Esophagus muscularis mucosa (tissue), 3 donors: ENCODE measurements around the gene STOX2.

Source experiments
- POLR2A ChIP-seq: fragments of 450-650 bp; IDR thresholded peaks from one replicate; pipeline ENCODE4 v1.6.1; 2017; ENCODE audit warnings: antibody characterized with exemption, moderate library complexity, mild to moderate bottlenecking, low read depth
- TF ChIP-seq, protein P1 (sequence below), 3 experiments: fragments of 200-600 bp in 2 of 3; fragments of 450-650 bp in 1 of 3; sonication (generic) in 2 of 3; IDR thresholded peaks; one replicate each; pipeline ENCODE4 v1.5.1; 2017 to 2019; ENCODE audit warnings: antibody characterized with exemption in 3 of 3, mild to moderate bottlenecking in 2 of 3, moderate library complexity in 1 of 3

DNA sequence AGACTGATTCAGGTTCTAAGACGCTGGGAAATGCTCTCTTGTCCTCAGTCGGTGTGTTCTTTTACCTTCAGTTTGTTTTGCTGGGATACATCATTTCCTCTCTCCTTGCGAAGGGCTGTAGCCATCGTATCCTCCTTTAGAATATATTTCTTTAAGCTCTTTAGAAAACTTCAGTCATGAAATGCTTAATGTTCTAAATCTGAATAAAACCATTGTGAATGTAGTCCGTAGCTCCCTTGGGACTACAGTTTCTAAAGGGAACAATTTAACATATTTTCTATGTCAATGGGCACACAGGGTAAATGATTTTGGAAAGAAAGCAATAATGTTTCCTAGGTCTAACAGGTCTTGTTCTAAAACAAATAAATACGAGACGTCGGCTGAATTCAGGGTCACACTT, 40.6 kb downstream of the STOX2 start:
- no peak for TF ChIP-seq POLR2A
- TF ChIP-seq, protein P1, sequence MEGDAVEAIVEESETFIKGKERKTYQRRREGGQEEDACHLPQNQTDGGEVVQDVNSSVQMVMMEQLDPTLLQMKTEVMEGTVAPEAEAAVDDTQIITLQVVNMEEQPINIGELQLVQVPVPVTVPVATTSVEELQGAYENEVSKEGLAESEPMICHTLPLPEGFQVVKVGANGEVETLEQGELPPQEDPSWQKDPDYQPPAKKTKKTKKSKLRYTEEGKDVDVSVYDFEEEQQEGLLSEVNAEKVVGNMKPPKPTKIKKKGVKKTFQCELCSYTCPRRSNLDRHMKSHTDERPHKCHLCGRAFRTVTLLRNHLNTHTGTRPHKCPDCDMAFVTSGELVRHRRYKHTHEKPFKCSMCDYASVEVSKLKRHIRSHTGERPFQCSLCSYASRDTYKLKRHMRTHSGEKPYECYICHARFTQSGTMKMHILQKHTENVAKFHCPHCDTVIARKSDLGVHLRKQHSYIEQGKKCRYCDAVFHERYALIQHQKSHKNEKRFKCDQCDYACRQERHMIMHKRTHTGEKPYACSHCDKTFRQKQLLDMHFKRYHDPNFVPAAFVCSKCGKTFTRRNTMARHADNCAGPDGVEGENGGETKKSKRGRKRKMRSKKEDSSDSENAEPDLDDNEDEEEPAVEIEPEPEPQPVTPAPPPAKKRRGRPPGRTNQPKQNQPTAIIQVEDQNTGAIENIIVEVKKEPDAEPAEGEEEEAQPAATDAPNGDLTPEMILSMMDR (IDR thresholded peaks at IDR 0.05): no peak
